IMR-90 (cell line): ENCODE results near the gene AIMP1. TPM values are rescaled to one million over a fixed set of nuclear protein-coding genes. Genes with fewer than 3 reads are reported as not detected.

Experiments
- ATAC-seq: fragments of 200-7000 bp; cut with Tn5 transposase; 2 replicates; pipeline ENCODE4 v1.9.1; 2020; ENCODE audit warnings: low read depth, mild to moderate bottlenecking, moderate library complexity
- BruUV-seq: library from RNA; stranded (reverse); fragments of 400-500 nt; replicated peaks from 2 replicates; lab custom pipeline; 2021; lab: Mats Ljungman, UMichigan
- CTCF ChIA-PET: fragments of 300-600 bp; formaldehyde crosslinking; extraction: SDS; loops from one replicate; lab custom pipeline; 2021; ENCODE audit warnings: antibody characterized with exemption; lab: Yijun Ruan, JAX
- POLR2A ChIA-PET: fragments of 300-600 bp; sonication (Branson Sonifier 250); formaldehyde crosslinking; loops from one replicate; lab custom pipeline; 2022; ENCODE audit warnings: antibody characterized with exemption; ENCODE audit not compliant: unreplicated experiment; lab: Charles Lee
- DNase-seq: peaks from one replicate; pipeline ENCODE4 v3.0.0; 2013
- H2AFZ ChIP-seq: replicated peaks from 2 replicates; pipeline ENCODE3; 2013; ENCODE audit warnings: low read length, mild to moderate bottlenecking; ENCODE audit not compliant: poor library complexity
- H2AK5ac ChIP-seq: 2 replicates; pipeline ENCODE4 v1.6.1; 2013; ENCODE audit warnings: low read depth, low read length, inconsistent platforms
- H2AK9ac ChIP-seq: replicated peaks from 2 replicates; pipeline ENCODE3; 2013; ENCODE audit warnings: mild to moderate bottlenecking, low read depth, low read length, moderate library complexity; ENCODE audit not compliant: poor library complexity
- H2BK120ac ChIP-seq: 2 replicates; pipeline ENCODE4 v1.6.1; 2013; ENCODE audit warnings: low read depth, low read length, inconsistent platforms
- H2BK15ac ChIP-seq: 3 replicates; pipeline ENCODE4 v1.6.1; 2013; ENCODE audit warnings: low read depth, low read length, inconsistent platforms
- H2BK20ac ChIP-seq: 2 replicates; pipeline ENCODE4 v1.6.1; 2013; ENCODE audit warnings: low read depth, mild to moderate bottlenecking, inconsistent platforms, low read length, moderate library complexity
- H2BK5ac ChIP-seq: 2 replicates; pipeline ENCODE4 v1.6.1; 2013; ENCODE audit warnings: mild to moderate bottlenecking, low read depth, low read length, inconsistent platforms; ENCODE audit not compliant: poor library complexity, severe bottlenecking
- H3K14ac ChIP-seq: replicated peaks from 2 replicates; pipeline ENCODE4 v1.6.1; 2013; ENCODE audit warnings: low read depth, low read length, inconsistent platforms
- H3K18ac ChIP-seq: 2 replicates; pipeline ENCODE4 v1.6.1; 2013; ENCODE audit warnings: low read depth, low read length, control low read depth
- H3K23ac ChIP-seq: 2 replicates; pipeline ENCODE4 v1.6.1; 2013; ENCODE audit warnings: low read depth, low read length, inconsistent platforms
- H3K27ac ChIP-seq: 2 replicates; pipeline ENCODE4 v1.5.1; 2013; ENCODE audit warnings: mild to moderate bottlenecking, control low read depth, low read length; ENCODE audit not compliant: insufficient read depth
- H3K27me3 ChIP-seq: 2 replicates; pipeline ENCODE4 v1.6.1; 2013; ENCODE audit warnings: low read length; ENCODE audit not compliant: control insufficient read depth, insufficient read depth
- H3K36me3 ChIP-seq: 2 replicates; pipeline ENCODE4 v1.6.1; 2013; ENCODE audit warnings: low read length, mixed read lengths; ENCODE audit not compliant: control insufficient read depth, insufficient read depth
- H3K4ac ChIP-seq: 2 replicates; pipeline ENCODE4 v1.6.1; 2013; ENCODE audit warnings: low read depth, low read length, inconsistent platforms
- H3K4me1 ChIP-seq: 2 replicates; pipeline ENCODE4 v1.6.1; 2013; ENCODE audit warnings: low read length, mixed read lengths; ENCODE audit not compliant: control insufficient read depth, insufficient read depth
- H3K4me2 ChIP-seq: 2 replicates; pipeline ENCODE4 v1.6.1; 2013; ENCODE audit warnings: low read depth, mild to moderate bottlenecking, control low read depth, low read length, moderate library complexity
- H3K4me3 ChIP-seq: 2 replicates; pipeline ENCODE4 v1.5.1; 2013; ENCODE audit warnings: low read depth, mild to moderate bottlenecking, control low read depth, low read length, moderate library complexity; ENCODE audit not compliant: insufficient read depth
- H3K56ac ChIP-seq: 2 replicates; pipeline ENCODE4 v1.6.1; 2013; ENCODE audit warnings: low read length, inconsistent platforms; ENCODE audit not compliant: insufficient read depth; ENCODE audit errors: extremely low read depth
- H3K79me1 ChIP-seq, 2 experiments: 2 replicates each; pipeline ENCODE4 v1.6.1; 2013; ENCODE audit warnings: low read length in 2 of 2, inconsistent platforms in 1 of 2, low read depth in 1 of 2
- H3K9ac ChIP-seq: 2 replicates; pipeline ENCODE4 v1.6.1; 2013; ENCODE audit warnings: low read depth, low read length, control low read depth
- H3K9me1 ChIP-seq: 2 replicates; pipeline ENCODE4 v1.6.1; 2013; ENCODE audit warnings: low read length, inconsistent platforms; ENCODE audit not compliant: insufficient read depth
- H3K9me3 ChIP-seq: 2 replicates; pipeline ENCODE4 v1.6.1; 2013; ENCODE audit warnings: low read length; ENCODE audit not compliant: control insufficient read depth, insufficient read depth
- H4K20me1 ChIP-seq: 2 replicates; pipeline ENCODE4 v1.6.1; 2013; ENCODE audit warnings: low read length, inconsistent platforms; ENCODE audit not compliant: insufficient read depth
- H4K5ac ChIP-seq: 2 replicates; pipeline ENCODE4 v1.6.1; 2013; ENCODE audit warnings: mild to moderate bottlenecking, low read depth, low read length, control low read depth
- H4K8ac ChIP-seq, 2 experiments: 2 replicates each; pipeline ENCODE4 v1.6.1; 2013; ENCODE audit warnings: low read depth in 2 of 2, low read length in 2 of 2, control low read depth in 1 of 2, inconsistent platforms in 1 of 2
- H4K91ac ChIP-seq: 2 replicates; pipeline ENCODE4 v1.6.1; 2013; ENCODE audit warnings: low read depth, low read length, inconsistent platforms; ENCODE audit not compliant: insufficient read depth
- CHD1 ChIP-seq: IDR thresholded peaks from 2 replicates; pipeline ENCODE4 v1.6.1; 2012; ENCODE audit warnings: low read depth, low read length, improper control_type of control experiment
- ELK1 ChIP-seq: fragments of 150-350 bp; IDR thresholded peaks from 2 replicates; pipeline ENCODE4 v1.6.1; 2016; ENCODE audit warnings: low read depth, mild to moderate bottlenecking, low read length, moderate library complexity, borderline replicate concordance
- FOS ChIP-seq: fragments of 150-350 bp; IDR thresholded peaks from 2 replicates; pipeline ENCODE4 v1.6.1; 2016; ENCODE audit warnings: low read depth, low read length
- MAFK ChIP-seq: IDR thresholded peaks from 2 replicates; pipeline ENCODE4 v1.6.1; 2012; ENCODE audit warnings: low read depth, low read length, improper control_type of control experiment
- MAZ ChIP-seq: IDR thresholded peaks from 2 replicates; pipeline ENCODE4 v1.6.1; 2012; ENCODE audit warnings: low read depth, mild to moderate bottlenecking, low read length, improper control_type of control experiment, moderate library complexity, borderline replicate concordance
- POLR2A ChIP-seq: IDR thresholded peaks from 2 replicates; pipeline ENCODE4 v1.6.1; 2012; ENCODE audit warnings: mild to moderate bottlenecking, low read depth, low read length
- RAD21 ChIP-seq: IDR thresholded peaks from 2 replicates; pipeline ENCODE4 v1.6.1; 2012; ENCODE audit warnings: low read length, improper control_type of control experiment
- RFX5 ChIP-seq: IDR thresholded peaks from 2 replicates; pipeline ENCODE4 v1.8.0; 2012; ENCODE audit warnings: low read depth, mild to moderate bottlenecking, low read length, moderate library complexity
- SMC3 ChIP-seq: fragments of 150-350 bp; IDR thresholded peaks from 2 replicates; pipeline ENCODE4 v1.6.1; 2016; ENCODE audit warnings: low read depth, mild to moderate bottlenecking, antibody characterized with exemption, low read length, moderate library complexity
- WGBS, 2 experiments: methylation state at CpG; one replicate each; pipeline versions ENCODE4 v1.1.5 to v1.1.7; 2013; ENCODE audit warnings: missing lambda C conversion rate in 2 of 2; ENCODE audit not compliant: insufficient read length in 1 of 2; ENCODE audit errors: extremely low coverage in 2 of 2; 5-methylcytosine and 5-hydroxymethylcytosine counted together
- dilution Hi-C: fragments of 300-500 bp; cut with HindIII; formaldehyde crosslinking; loops from one replicate; pipeline ENCODE4 v1.14.3; 2018; ENCODE audit warnings: low sequenced_read_pairs; ENCODE audit not compliant: unreplicated experiment
- in situ Hi-C: fragments of 300-500 bp; cut with MboI; formaldehyde crosslinking; loops from 3 replicates; pipeline ENCODE4 v1.14.3; 2019; ENCODE audit warnings: low sequenced_read_pairs, inconsistent platforms, mixed read lengths
- intact Hi-C: fragments of 100-400 bp; cut with micrococcal nuclease; formaldehyde crosslinking; loops from 2 replicates; pipeline ENCODE4 v1.10.0; 2022
- polyA plus RNA-seq, 3 experiments: library from polyadenylated mRNA; depleted of rRNA; stranded (reverse); fragments of >200 nt; gene quantifications; 2 replicates each; pipeline ENCODE4 v1.2.3, GENCODE V29; 2012; ENCODE audit warnings: low replicate concordance in 1 of 3
- total RNA-seq: library from RNA; depleted of rRNA; stranded (reverse); fragments of >200 nt; gene quantifications from 2 replicates; pipeline ENCODE4 v1.2.3, GENCODE V29; 2012
- TF ChIP-seq, protein P1 (sequence below): conservative IDR thresholded peaks from 2 replicates; pipeline ENCODE4 v1.5.1; 2012; ENCODE audit warnings: mild to moderate bottlenecking, low read depth, low read length, improper control_type of control experiment

The AIMP1 gene
- total and polyA plus RNA-seq, 2 of the 4 experiments (the other 2 are of a cell fraction) = 11.8 to 21.4 TPM

DNA sequence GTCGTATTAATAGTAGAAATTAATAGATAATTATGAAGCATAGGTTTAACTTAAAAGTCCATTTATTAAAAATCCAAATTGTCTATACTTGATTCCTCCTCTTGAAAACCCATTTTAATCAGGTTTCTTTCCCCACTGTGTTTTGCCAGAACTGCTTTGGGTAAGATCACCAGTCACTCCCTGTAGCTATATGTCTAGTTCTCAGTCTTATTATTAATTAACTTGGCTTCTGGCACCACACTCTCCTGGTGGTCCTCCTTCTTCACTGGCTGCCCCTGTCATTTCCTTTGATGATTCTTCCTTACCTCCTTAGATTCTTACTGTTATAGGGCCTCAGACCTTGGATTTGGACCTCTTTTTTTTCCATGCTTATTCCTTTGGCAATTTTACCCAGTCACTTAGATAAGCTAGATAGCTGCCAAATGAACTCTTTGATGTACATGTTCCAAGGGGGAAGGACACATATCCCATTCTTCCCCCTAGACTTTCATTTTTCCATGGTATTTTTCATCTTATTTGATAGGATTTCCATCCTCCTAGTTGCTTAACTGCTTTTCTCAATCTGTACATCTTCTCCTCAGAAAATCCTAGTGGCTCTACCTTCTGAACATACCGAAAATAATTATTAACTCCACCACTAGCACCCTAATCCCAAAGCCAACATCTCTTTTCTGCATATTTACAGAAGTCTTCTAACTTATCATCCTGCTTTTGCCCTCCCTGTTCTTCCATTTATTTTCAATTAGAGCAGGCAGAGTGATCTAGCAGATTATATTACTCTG is 27.7 kb downstream of the AIMP1 start:
- Histone ChIP-seq H4K8ac (no peak overlapping the region), H2AFZ (no peak overlapping the region), H2AK9ac (no peak overlapping the region), H2BK120ac (no peak overlapping the region), H4K20me1 (peaks cover 3% of the 10 kb centered on the region; the same call in 1 of the 2 replicates), H2BK20ac (no peak overlapping the region), H3K9ac (no peak overlapping the region), H3K56ac (no peak overlapping the region), H3K23ac (no peak overlapping the region), H4K5ac (no peak overlapping the region), H3K27ac (no peak overlapping the region), H3K18ac (no peak overlapping the region), H3K4ac (no peak overlapping the region), H3K14ac (no peak overlapping the region), H3K4me2 (no peak overlapping the region), H3K36me3 (peaks cover 5% of the 10 kb centered on the region; the same call in 1 of the 2 replicates), H4K91ac (no peak overlapping the region), H3K79me1 (peaks cover 16% of the 10 kb centered on the region in 2 experiments; a peak in 3 of 4 replicates), H3K4me1 (no peaks in the 10 kb centered on the region), H2BK5ac (no peak overlapping the region), H3K9me3 (no peaks in the 10 kb centered on the region), H2AK5ac (no peak overlapping the region), H3K9me1 (no peaks in the 10 kb centered on the region), H3K4me3 (no peak overlapping the region), H3K27me3 (no peaks in the 10 kb centered on the region), H2BK15ac (no peak overlapping the region)
- TF ChIP-seq CHD1 (no peak), SMC3 (no peak), RFX5 (no peak), MAFK (no peak), MAZ (no peak), RAD21 (no peak), POLR2A (no peak), ELK1 (no peak), FOS (no peak)
- TF ChIP-seq, protein P1, sequence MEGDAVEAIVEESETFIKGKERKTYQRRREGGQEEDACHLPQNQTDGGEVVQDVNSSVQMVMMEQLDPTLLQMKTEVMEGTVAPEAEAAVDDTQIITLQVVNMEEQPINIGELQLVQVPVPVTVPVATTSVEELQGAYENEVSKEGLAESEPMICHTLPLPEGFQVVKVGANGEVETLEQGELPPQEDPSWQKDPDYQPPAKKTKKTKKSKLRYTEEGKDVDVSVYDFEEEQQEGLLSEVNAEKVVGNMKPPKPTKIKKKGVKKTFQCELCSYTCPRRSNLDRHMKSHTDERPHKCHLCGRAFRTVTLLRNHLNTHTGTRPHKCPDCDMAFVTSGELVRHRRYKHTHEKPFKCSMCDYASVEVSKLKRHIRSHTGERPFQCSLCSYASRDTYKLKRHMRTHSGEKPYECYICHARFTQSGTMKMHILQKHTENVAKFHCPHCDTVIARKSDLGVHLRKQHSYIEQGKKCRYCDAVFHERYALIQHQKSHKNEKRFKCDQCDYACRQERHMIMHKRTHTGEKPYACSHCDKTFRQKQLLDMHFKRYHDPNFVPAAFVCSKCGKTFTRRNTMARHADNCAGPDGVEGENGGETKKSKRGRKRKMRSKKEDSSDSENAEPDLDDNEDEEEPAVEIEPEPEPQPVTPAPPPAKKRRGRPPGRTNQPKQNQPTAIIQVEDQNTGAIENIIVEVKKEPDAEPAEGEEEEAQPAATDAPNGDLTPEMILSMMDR = no peak
- BruUV-seq = no TSS peak
- DNase-seq (no peak), ATAC-seq (no peak)
- intact Hi-C loops = no loop called here
- WGBS, 2 experiments = 86% methylated on average over 1 of the region's 2 CpGs; no CpG with 5 or more reads in 1 of the 2 experiments
- POLR2A ChIA-PET = no interaction called here
- dilution Hi-C loops = no loop called here
- CTCF ChIA-PET = interaction anchor here (0.9 to 1.1 kb wide), 2 partner anchors 13 to 40 kb away, joined by 3 to 4 read pairs; no protein-coding TSS in a partner anchor
- in situ Hi-C loops = no loop called here
